Stromal cell of bone marrow (primary cell): ENCODE measurements around the gene DNM1.
A peak's percentile ranks its signal among the peaks of the same experiment; 100 is the strongest.

Experiments used
- DNase-seq: peaks from one replicate; pipeline ENCODE4 v3.0.0-alpha.2; 2012; ENCODE audit warnings: low read depth

The DNM1 gene

GRCh38 chr9:128252317-128253139 lies 49.3 kb downstream of the DNM1 start:
- no peak for DNase-seq

- DNase-seq = no peak
Observed at GRCh38 chr9:128253140-128253990, 50.2 kb downstream of the DNM1 start.

GRCh38 chr9:128253991-128254346 lies 50.8 kb downstream of the DNM1 start:
- DNase-seq = no peak

- DNase-seq = no peak
Observed at GRCh38 chr9:128254362-128254761, 51.2 kb downstream of the DNM1 start.

- no peak for DNase-seq
Observed at GRCh38 chr9:128254855-128255759, 51.9 kb downstream of the DNM1 start.

DNA sequence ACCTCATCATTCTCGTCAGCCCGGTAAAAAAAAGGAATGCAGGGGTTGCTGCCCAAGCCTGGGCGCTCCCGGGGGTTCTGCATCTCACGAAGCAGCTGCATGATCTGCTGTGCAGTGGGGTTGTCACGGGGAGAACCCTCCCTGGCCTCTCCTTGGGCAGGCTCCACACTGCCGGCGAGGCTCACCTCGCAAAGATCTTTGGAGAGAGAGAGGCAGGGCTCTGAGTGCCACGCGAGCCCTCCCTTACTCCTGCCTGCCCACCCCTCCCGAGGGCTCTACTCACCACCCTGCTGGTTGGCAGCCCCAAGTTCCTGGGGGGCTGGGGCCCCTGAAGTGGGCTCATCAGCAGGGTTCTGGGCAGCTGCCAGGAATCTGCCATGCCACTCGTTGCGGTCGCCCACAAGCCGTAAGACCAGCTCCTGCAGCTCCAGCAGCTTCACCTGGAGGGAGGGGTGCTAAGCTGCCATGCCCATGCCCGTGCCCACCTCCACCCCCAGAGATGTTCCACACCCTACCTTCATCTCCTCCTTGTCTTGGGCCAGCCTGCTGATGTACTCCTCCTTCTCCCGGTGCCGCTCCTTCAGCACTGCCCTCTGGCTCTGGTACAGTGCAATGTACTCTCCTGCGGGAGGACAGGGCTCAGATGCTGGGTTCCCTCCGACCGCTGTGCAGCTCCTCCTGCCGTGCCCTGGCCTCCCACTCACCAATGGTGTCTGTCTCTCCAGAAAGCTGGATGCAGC lies 54.1 kb downstream of the DNM1 start:
- no peak for DNase-seq

- DNase-seq = no peak
Observed at GRCh38 chr9:128257907-128258306, 54.7 kb downstream of the DNM1 start.

- DNase-seq = no peak
Observed at GRCh38 chr9:128258326-128258725, 55.1 kb downstream of the DNM1 start.

DNA sequence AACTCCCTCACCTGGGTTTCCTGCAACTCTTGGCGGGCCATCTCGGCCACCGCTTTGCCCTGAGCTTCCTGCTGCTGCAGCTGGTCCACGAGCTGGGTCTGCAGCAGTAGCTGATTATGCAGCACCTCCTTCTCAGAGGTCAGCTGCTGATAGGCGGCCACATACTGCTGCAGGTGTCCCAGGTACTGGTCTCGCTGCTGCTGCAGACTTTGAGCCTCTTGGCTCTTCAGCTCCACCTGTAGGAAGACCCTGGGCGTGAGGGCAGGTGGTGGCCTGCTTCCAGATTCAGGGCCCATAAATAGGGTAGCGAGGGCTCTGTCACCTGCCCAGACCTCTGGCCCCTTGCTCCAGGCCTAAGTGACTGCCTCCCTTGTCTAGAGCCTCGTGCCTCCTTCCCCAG lies 56.0 kb downstream of the DNM1 start:
- DNase-seq = no peak

DNA sequence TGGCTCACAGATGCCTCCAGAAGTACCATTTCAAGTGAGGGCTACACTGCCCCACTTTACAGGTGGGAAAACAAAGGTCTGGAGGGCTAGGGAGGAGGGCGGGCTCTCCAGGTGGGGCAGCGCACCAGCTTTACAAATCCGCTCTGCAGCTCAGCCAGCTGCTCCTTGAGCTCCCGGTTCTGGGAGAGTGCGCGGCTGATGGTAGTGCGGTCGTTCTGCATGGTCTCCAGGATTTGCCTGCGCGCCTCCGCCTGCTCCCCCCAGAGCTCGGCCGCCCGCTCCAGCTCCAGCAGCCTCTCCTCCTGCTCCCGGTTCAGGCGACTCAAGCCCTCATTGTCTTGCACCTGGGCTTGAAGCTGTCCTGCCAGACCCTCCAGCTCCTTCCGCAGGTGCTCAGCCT lies 57.2 kb downstream of the DNM1 start:
- DNase-seq = no peak

- no peak for DNase-seq
Observed at GRCh38 chr9:128262687-128263086, 59.5 kb downstream of the DNM1 start.

DNA sequence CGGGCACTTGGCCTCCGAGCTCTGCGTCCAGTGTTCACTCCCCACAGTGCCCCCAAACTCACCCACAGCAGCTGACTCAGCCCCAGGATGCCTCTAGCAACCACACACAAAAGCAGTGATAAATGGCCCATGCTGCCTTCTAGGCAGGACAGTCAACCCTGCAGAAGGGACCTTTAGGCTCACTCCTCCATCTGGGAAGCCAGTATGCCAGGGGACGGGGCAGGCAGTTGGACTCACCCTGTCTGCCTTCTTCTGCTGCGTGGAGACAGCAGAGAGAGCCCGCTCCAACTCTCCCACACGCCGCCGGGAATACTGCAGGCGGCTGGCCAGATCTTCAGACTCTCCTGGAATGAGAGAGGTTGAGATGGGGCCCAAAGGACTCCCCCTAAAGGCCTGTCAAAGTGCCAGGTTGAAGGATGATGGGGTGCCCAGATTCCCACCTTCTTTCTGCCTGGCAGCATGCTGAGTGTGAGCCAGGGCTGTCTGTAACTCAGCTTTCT lies 62.2 kb downstream of the DNM1 start:
- DNase-seq = no peak

DNA sequence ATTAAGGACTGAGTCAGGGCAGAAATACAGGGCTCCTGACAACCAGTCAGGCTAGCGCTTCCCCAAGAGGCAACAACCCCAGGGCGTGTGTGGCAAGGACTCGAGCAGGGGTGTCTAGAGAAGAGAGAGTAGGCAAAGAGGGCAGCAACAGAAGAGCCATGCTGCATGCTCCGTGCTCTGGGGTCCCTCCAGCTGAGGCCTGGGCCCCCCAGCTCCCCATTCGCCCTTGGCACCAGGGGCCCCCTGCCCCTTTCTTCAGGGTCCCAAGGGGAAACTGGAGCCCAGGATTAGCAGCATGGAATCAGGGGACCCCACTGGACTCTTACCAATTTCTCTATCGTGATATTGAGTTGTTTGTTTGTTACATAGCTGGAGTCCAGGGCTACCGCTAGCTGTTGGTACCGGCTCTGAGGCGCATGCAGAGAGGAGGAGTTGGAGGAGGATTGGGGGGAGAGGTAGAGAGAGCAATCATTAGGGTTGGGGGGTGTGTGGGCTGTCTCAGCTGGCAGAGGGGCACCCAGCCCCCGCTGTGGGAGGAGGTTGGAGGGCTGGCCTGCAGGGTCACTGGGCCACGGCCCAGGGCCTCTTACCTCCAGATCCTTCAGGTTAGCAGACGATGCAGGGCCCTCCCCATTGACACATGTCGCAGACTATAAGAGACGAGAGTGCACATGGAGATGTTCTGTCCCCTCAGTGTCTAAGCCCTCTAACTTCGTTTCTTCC lies 63.9 kb downstream of the DNM1 start:
- no peak for DNase-seq

- DNase-seq = no peak
Observed at GRCh38 chr9:128271112-128271511, 67.9 kb downstream of the DNM1 start.

- DNase-seq = no peak
Observed at GRCh38 chr9:128271512-128271911, 68.3 kb downstream of the DNM1 start.

GRCh38 chr9:128274245-128274644 lies 71.1 kb downstream of the DNM1 start:
- DNase-seq = no peak

GRCh38 chr9:128275198-128276007 lies 72.2 kb downstream of the DNM1 start, which contains the start of gene GOLGA2:
Gene GOLGA2 (minus strand): TSS chr9:128276007. CDS start chr9:128275976, 31 bp downstream.
- DNase-seq = no peak

DNA sequence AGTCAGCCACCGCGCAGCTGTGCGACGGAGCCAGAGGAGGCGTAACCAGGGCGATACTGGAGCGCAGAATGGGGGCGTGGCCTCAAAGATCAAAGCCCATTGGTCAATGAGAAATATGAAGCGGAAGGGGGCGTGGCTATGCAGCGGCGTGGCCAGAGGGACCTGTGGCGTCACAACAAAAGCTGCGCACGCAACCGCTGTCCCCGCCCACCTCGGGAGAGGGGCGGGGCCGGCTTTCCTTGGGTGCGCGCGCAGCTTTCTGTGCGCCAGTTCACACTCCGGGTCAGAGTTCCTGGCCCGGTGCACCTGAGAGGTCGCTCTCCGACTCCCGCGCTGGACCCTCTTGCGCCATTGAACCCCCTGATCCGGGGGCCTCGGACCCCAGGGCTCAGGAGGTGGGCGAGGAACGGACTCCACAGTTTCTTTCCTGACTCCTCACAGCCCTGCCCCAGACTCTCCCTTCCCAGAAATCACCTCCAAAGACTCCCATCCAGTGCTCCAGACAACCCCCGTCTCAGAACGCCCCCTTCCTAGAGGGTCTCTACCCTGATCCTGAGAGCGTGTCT lies 72.9 kb downstream of the DNM1 start, which contains the start of gene SWI5:
Gene SWI5 (plus strand): TSS at position 269 of the 566 bp plus-strand sequence.
- DNase-seq = peak; percentile 97

DNA sequence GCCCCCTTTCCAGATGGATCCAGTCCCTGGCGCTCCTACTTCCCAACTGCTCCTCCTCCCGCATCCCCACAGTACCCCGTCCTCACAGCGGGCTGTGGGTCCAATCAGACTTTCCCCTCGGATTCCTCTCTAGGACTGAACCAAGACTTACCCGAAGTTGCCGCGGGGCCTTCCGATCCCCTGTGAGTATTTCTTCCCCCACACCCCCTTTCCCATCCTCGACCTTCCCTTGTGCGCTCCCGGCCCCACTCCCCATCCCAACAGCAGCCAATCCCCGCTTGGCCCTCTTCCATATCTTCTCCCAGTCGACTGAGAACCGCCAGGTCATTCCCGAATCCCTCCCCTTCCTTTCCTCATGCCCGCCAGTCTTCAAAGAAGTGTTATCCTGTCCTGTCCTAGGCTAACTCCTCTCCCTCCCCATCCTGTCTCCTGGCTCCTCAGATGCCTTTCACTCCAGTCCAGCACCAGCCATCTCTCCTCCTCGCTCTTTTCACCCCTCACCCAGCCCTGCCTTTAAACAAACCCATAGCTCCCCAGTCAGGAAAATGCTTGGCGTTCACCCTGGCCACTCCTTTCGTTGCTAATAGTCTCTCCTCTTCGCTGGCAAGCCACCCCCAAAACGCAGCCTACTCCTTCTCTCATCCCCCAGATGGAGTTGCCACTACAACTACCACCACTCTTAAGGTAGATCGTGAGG lies 73.5 kb downstream of the DNM1 start:
- no peak for DNase-seq
